Tibial nerve (tissue), 3 donors: ENCODE data around the gene SLC24A3.

Experiments used
- CTCF ChIP-seq, 5 experiments: fragments of 200-600 bp in 3 of 5; fragments of 450-650 bp in 2 of 5; sonication (generic) in 3 of 5; IDR thresholded peaks; one replicate each; pipeline ENCODE4 v1.5.1; 2016 to 2019; ENCODE audit warnings: antibody characterized with exemption in 5 of 5, mild to moderate bottlenecking in 3 of 5, moderate library complexity in 2 of 5
- POLR2A ChIP-seq, 2 donors: fragments of 450-650 bp; IDR thresholded peaks; one replicate each; pipeline ENCODE4 v1.6.1; 2017; ENCODE audit warnings: antibody characterized with exemption in 2 of 2, mild to moderate bottlenecking in 2 of 2, moderate library complexity in 2 of 2

DNA sequence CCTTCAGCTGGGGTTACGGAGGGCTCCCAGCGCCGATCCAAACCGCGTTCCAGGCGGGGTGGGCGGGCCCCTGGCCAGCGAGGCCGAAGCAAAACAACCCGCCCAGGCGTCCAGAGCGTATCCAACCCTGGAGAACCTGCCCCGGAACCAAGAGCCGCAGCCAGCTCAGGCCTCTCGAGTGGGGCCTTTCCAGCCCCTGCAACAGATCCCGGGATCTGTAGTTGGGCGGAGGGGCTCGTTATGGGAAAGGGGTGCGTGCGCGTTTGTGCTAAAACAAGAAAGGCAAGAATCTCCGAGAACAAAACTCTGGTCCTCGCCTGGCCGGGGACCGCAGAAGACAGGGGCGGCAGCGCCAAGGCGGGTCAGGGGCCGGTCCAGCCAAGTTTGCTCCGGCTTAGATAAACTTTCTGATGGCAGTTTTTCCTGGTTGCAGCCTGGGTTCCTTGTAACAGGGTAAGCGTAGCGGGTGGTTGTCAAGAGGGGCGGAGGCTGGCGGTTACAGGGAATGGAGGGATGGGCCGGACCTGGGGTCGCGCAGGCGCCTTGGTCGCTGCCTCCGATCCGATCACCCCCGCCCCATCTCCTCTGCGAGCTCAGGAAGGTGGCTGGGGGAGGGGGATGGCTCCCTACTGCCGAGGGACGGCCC, 545.2 kb downstream of the SLC24A3 start:
- no peak for TF ChIP-seq CTCF (IDR thresholded peaks at IDR 0.05)
- peak in 1 of 2 donors; percentile 17 for TF ChIP-seq POLR2A (IDR thresholded peaks at IDR 0.05)
